HFFc6 (cell line): ENCODE data around the gene KIF13A. TPM values are rescaled to one million over a fixed set of nuclear protein-coding genes. Genes with fewer than 3 reads are reported as not detected.
"Not testable (repeated sequence)": the region's sequence is repeated elsewhere in the genome, so short reads cannot be mapped to it uniquely, and the experiment has no call there.

Experiments used
- DNase-seq: peaks from one replicate; pipeline ENCODE4 v3.0.0-alpha.2; 2018
- H3K27ac Mint-ChIP-seq: 2 replicates; pipeline ENCODE4 v1.8.0; 2020; ENCODE audit warnings: mild to moderate bottlenecking, mixed read lengths
- H3K27me3 Mint-ChIP-seq: 2 replicates; pipeline ENCODE4 v1.8.0; 2021; ENCODE audit warnings: mild to moderate bottlenecking, moderate library complexity, mixed read lengths; ENCODE audit not compliant: insufficient read depth
- H3K36me3 Mint-ChIP-seq: 2 replicates; pipeline ENCODE4 v1.8.0; 2021; ENCODE audit warnings: low read depth, mixed read lengths
- H3K4me1 Mint-ChIP-seq: 2 replicates; pipeline ENCODE4 v1.8.0; 2020; ENCODE audit warnings: low read depth, mixed read lengths
- H3K4me3 Mint-ChIP-seq: 2 replicates; pipeline ENCODE4 v1.8.0; 2020; ENCODE audit warnings: mild to moderate bottlenecking, moderate library complexity, mixed read lengths
- H3K9me3 Mint-ChIP-seq: 2 replicates; pipeline ENCODE4 v1.8.0; 2020; ENCODE audit warnings: mild to moderate bottlenecking, mixed read lengths
- total RNA-seq, 6 experiments: library from RNA; stranded (reverse); fragmentation: NEBNext Ultra II Directional; extraction: Animal tissue kit (Norgen Biotek cat#: 25700); gene quantifications; 2 replicates in 1 of 6; 3 replicates in 5 of 6; pipeline ENCODE4 v1.2.3, GENCODE V29; 2021
- TF ChIP-seq, protein P1 (sequence below): fragments of 200-600 bp; sonication (generic); IDR thresholded peaks from 2 replicates; pipeline ENCODE4 v1.5.0; 2021; ENCODE audit warnings: antibody characterized with exemption, mild to moderate bottlenecking

Gene KIF13A
- total RNA-seq, 6 experiments from 2014 or later, result 63.7 to 72.8 (median 66.4) TPM

DNA sequence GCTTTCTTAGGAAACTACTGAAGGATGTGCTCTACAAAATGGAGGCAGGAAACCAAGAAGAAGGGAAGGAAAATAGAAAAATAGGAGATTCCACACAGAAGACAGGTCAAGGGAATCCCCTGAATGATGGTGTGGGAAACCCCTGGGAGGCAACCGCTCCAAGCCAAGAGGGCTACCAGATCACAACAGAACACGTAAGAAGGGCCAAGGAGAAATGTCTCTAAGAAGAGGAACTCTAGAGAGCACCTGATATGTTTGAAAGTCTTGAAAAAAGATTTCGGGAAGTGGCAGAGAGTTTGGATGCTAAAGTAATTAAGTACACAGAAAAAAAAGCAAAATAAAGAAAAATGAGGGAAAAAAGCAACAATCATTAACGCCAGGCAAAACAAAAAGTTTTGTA is 7.1 kb downstream of the KIF13A start:
- peaks cover 20% of the 10 kb centered on the region for H3K36me3 Mint-ChIP-seq
- no peaks in the 10 kb centered on the region for H3K9me3 Mint-ChIP-seq
- peak overlapping the region; percentile 87 for H3K27ac Mint-ChIP-seq
- H3K4me1 Mint-ChIP-seq, result peaks cover 58% of the 10 kb centered on the region
- H3K4me3 Mint-ChIP-seq, result peak overlapping the region; percentile 80
- TF ChIP-seq, protein P1, sequence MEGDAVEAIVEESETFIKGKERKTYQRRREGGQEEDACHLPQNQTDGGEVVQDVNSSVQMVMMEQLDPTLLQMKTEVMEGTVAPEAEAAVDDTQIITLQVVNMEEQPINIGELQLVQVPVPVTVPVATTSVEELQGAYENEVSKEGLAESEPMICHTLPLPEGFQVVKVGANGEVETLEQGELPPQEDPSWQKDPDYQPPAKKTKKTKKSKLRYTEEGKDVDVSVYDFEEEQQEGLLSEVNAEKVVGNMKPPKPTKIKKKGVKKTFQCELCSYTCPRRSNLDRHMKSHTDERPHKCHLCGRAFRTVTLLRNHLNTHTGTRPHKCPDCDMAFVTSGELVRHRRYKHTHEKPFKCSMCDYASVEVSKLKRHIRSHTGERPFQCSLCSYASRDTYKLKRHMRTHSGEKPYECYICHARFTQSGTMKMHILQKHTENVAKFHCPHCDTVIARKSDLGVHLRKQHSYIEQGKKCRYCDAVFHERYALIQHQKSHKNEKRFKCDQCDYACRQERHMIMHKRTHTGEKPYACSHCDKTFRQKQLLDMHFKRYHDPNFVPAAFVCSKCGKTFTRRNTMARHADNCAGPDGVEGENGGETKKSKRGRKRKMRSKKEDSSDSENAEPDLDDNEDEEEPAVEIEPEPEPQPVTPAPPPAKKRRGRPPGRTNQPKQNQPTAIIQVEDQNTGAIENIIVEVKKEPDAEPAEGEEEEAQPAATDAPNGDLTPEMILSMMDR, result no peak
- DNase-seq, result no peak
- no peaks in the 10 kb centered on the region; the same call in 1 of the 2 replicates for H3K27me3 Mint-ChIP-seq

DNA sequence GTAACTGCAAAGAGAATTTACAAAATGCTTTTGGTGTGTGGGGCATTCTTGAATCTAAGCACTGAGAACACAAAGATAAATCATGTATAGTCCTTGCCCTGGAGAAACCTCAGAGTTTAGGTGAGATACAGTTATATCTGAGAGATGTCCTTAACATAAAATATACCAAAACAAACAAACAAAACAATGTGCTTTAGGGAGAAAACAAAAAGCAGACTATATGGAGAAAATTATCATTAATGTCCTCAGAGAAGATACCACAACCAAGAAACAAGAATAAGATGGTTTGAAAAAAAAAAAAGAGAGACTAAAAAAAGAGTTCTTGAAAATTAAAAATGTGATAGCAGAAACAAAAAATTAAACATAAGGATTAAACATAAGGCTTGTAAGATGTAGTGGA is 8.0 kb downstream of the KIF13A start:
- H3K27me3 Mint-ChIP-seq, result no peaks in the 10 kb centered on the region; the same call in 1 of the 2 replicates
- peaks cover 22% of the 10 kb centered on the region for H3K36me3 Mint-ChIP-seq
- no peaks in the 10 kb centered on the region for H3K9me3 Mint-ChIP-seq
- no peak overlapping the region; the same call in 1 of the 2 replicates for H3K4me3 Mint-ChIP-seq
- TF ChIP-seq, protein P1, result no peak
- H3K4me1 Mint-ChIP-seq, result peaks cover 51% of the 10 kb centered on the region
- DNase-seq, result no peak
- H3K27ac Mint-ChIP-seq, result no peak overlapping the region

DNA sequence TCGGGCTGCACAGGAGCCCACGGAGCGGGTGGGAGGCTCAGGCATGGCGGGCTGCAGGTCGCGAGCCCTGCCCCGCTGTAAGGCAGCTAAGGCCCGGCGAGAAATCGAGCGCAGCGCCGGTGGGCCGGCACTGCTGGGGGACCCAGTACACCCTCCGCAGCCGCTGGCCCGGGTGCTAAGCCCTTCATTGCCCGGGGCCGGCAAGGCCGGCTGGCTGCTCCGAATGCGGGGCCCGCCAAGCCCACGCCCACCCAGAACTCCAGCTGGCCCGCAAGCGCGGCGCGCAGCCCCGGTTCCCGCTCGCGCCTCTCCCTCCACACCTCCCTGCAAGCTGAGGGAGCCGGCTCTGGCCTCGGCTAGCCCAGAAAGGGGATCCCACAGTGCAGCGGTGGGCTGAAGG is 11.2 kb downstream of the KIF13A start:
- DNase-seq, H3K4me3 Mint-ChIP-seq, H3K27me3 Mint-ChIP-seq, H3K27ac Mint-ChIP-seq, H3K9me3 Mint-ChIP-seq: not testable (repeated sequence)
- Mint-ChIP-seq H3K4me1 (peaks cover 58% of the 10 kb centered on the region), H3K36me3 (peaks cover 16% of the 10 kb centered on the region)

DNA sequence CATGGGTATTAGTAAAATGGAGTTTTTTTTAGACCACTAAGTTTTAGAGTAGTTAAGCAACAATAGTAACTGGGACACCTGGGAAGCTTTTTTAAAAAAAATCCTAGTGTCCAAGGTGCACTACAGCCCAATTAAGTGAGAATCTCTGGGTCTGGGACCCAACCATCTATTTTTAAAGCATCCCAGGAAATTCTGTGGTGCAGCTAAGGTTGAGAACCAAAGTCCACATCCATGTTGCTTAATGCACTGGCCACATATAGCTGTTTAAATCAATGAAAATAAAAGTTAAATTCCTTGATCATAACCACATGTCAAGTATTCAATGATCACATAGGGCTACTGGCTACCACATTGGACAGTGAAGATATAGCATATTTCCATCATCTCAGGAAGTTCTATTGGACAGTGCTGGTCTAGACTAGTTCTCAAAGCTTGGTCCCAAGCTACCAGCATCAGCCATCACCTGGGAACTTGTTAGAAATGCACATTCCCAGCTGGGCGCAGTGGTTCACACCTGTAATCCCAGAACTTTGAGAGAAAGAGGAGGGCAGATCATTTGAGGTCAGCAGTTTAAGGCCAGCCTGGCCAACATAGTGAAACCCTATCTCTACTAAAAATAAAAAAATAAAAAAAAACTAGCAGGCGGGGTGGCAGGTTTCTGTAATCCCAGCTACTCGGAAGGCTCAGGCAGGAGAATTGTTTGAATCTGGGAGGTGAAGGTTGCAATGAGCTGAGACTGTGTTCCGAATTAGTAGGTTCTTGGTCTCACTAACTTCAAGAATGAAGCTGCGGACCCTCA is 12.7 kb downstream of the KIF13A start:
- TF ChIP-seq, protein P1, result no peak
- DNase-seq, result no peak
- H3K9me3 Mint-ChIP-seq, result no peaks in the 10 kb centered on the region
- no peak overlapping the region for H3K4me3 Mint-ChIP-seq
- H3K27ac Mint-ChIP-seq, result no peak overlapping the region
- peaks cover 11% of the 10 kb centered on the region for H3K36me3 Mint-ChIP-seq
- peaks cover 53% of the 10 kb centered on the region for H3K4me1 Mint-ChIP-seq
- no peaks in the 10 kb centered on the region for H3K27me3 Mint-ChIP-seq

DNA sequence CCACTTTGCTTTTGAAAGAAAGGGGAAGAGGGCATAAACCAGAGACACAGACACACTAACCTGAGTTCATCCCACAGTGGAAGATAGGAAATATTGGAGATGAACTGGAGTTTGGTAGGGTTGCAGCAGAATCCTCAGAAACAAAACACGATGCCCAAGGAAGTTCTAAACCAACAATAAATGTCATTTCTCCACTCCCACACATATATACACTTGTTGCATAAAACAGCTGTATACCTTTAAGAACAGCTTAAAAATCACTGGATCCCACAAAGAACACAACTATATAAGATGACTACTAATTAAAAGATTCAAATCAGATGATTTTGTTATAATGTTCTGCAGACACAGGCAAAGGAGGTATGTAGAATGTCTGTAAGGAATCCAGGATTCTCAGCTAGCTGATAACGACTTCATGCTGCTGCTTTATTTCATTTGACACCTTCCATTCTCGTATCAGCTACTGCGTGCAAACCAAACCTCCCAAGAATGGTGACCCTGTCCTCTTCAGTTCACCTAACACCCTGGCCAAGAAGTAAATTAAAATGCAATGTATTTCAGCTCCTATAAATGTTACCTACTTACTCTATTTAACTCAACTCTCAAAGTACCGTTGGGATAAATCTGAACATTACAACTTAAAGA is 14.3 kb downstream of the KIF13A start:
- H3K27ac Mint-ChIP-seq, result peak overlapping the region; percentile 81
- DNase-seq, result no peak
- H3K27me3 Mint-ChIP-seq, result no peaks in the 10 kb centered on the region
- TF ChIP-seq, protein P1, result no peak
- H3K36me3 Mint-ChIP-seq, result peaks cover 11% of the 10 kb centered on the region
- H3K4me1 Mint-ChIP-seq, result peaks cover 60% of the 10 kb centered on the region
- no peaks in the 10 kb centered on the region for H3K9me3 Mint-ChIP-seq
- H3K4me3 Mint-ChIP-seq, result peak overlapping the region; percentile 28; the same call in 1 of the 2 replicates
